Endometrium (tissue), 2 donors: ENCODE results near the gene LGR5.

ENCODE experiments used
- FAIRE-seq: peaks from 2 replicates; lab custom pipeline; 2012; peaks lifted over from hg19 to GRCh38; lab: Jason Lieb, UNC
- donor health status: control.
- donor health status: control.

The LGR5 gene, protein sequence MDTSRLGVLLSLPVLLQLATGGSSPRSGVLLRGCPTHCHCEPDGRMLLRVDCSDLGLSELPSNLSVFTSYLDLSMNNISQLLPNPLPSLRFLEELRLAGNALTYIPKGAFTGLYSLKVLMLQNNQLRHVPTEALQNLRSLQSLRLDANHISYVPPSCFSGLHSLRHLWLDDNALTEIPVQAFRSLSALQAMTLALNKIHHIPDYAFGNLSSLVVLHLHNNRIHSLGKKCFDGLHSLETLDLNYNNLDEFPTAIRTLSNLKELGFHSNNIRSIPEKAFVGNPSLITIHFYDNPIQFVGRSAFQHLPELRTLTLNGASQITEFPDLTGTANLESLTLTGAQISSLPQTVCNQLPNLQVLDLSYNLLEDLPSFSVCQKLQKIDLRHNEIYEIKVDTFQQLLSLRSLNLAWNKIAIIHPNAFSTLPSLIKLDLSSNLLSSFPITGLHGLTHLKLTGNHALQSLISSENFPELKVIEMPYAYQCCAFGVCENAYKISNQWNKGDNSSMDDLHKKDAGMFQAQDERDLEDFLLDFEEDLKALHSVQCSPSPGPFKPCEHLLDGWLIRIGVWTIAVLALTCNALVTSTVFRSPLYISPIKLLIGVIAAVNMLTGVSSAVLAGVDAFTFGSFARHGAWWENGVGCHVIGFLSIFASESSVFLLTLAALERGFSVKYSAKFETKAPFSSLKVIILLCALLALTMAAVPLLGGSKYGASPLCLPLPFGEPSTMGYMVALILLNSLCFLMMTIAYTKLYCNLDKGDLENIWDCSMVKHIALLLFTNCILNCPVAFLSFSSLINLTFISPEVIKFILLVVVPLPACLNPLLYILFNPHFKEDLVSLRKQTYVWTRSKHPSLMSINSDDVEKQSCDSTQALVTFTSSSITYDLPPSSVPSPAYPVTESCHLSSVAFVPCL

DNA sequence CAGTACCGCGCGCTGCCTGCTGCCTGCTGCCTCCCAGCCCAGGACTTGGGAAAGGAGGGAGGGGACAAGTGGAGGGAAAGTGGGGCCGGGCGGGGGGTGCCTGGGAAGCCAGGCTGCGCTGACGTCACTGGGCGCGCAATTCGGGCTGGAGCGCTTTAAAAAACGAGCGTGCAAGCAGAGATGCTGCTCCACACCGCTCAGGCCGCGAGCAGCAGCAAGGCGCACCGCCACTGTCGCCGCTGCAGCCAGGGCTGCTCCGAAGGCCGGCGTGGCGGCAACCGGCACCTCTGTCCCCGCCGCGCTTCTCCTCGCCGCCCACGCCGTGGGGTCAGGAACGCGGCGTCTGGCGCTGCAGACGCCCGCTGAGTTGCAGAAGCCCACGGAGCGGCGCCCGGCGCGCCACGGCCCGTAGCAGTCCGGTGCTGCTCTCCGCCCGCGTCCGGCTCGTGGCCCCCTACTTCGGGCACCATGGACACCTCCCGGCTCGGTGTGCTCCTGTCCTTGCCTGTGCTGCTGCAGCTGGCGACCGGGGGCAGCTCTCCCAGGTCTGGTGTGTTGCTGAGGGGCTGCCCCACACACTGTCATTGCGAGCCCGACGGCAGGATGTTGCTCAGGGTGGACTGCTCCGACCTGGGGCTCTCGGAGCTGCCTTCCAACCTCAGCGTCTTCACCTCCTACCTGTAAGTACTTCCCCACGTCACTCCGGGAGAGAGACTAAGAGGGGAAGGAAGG lies at the start of gene LGR5:
Gene LGR5 (plus strand): TSS at position 186 of the 732 bp plus-strand sequence. CDS start 283 bp downstream, at position 469.
- no peak for FAIRE-seq

GRCh38 chr12:71392521-71393145 lies 47.0 kb upstream of the LGR5 start:
- FAIRE-seq: no peak

DNA sequence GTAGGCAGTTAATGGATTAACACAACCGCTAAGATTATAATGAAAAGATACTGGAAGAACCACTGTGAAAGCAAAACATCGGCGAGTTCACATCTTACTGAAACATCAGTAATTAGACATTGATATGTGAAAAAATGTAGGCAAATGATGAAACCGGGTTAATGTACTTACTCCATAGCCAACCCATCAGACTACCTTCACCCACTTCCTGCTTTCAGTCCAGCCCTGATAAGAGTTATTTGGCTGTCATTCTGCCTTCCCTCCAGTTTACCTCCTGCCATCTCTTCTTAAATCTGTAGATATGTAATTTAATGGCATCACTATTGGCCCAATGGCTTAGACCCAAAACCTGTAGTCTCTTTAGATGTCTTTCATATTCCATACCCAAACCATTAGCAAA lies 46.0 kb upstream of the LGR5 start:
- FAIRE-seq: no peak

- no peak for FAIRE-seq
These were observed 42.1 kb upstream of the LGR5 start for GRCh38 chr12:71397433-71397954.

DNA sequence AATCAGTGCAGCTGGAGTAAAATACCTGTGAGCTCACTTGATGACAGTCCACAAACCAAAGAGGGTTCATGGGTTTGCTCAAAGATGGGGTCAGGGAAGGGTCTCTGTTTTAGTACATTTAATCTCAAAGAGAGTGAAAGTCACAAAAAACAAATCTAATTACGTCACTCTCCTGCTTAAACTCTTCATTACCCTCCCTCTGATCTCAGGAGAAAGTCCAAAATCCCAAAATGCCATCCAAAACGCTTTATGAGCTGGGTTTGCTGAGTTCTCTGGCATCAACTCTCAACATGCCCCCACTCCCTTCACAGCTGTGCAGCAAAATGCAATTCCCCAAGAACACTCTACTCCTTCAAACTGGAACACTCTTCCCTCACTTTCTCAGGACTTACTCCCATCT lies 40.4 kb upstream of the LGR5 start:
- FAIRE-seq: no peak

- FAIRE-seq: no peak
These were observed 39.1 kb upstream of the LGR5 start for GRCh38 chr12:71400481-71400880.

GRCh38 chr12:71405884-71406283 lies 33.7 kb upstream of the LGR5 start:
- FAIRE-seq: no peak

DNA sequence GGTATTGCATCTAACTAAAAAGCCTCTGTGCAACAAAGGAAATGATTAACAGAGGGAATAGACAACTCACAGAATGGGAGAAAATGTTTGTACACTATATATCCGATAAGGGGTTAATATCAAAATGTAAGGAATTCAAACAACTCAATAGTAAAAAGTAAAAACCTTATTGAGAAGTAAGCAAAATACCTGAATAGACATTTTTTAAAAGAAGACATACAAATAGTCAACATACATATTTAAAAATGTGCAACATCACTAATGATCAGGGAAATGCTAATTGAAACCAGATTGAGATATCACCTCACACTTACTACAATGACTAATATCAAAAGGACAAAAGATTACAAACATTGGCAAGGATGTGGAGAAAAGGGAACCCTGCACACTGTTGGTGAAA lies 31.9 kb upstream of the LGR5 start:
- no peak for FAIRE-seq

- FAIRE-seq: no peak
These were observed 28.8 kb upstream of the LGR5 start for GRCh38 chr12:71410844-71411243.

DNA sequence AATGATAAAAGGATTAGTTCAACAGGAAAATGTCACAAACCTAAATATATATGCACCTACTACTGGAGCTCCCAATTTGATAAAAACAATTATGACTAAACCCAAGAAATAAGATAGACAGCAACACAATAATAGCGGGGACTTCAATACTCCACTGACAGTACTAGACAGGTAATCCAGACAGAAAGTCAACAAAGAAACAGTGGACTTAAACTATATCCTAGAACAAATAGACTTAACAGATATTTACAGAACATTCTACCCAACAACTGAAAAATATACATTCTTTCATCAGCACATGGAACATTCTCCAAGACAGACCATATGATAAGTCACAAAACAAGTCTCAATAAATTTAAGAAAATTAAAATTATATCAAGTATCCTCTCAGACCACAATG lies 28.0 kb upstream of the LGR5 start:
- no peak for FAIRE-seq

DNA sequence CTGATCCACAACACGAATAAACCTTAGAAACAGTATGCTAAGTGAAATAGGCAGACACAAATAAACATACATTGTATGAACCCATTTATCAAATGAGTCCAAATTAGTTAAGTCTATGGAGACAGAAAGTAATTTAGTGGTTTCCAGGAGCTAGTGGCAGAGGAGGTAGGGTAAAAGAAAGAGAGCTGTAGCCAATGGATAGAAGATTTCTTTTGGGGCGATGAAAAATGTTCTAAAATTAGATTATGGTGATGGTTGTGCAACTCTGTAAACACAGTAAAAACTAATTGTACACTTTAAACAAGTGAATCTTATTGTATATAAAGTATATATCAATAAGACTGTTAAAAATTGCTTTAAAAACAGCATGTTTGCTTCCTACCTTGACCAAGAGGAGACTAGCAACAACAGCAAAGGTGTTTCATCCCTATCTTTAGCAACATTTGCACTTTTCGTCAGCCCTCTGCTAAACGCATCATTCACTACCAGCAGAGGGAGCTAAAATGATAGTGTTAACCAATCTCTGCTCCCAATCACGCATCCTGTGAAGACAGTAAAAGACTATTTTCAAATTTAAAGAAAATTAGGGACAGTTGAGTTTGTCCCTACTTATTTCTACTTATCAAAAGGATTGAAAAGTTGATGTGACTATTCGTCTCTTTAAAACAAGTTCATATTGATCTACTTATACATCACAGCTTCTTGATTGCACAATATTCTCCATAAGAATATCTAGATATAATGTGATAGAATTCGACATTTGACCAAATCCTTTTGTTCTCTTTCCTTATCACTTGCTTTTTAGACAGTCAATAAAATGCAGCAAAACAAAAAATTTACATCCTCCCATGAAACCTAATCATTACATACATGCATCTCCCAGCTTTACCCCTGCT lies 24.0 kb upstream of the LGR5 start:
- FAIRE-seq: peak; percentile 18

DNA sequence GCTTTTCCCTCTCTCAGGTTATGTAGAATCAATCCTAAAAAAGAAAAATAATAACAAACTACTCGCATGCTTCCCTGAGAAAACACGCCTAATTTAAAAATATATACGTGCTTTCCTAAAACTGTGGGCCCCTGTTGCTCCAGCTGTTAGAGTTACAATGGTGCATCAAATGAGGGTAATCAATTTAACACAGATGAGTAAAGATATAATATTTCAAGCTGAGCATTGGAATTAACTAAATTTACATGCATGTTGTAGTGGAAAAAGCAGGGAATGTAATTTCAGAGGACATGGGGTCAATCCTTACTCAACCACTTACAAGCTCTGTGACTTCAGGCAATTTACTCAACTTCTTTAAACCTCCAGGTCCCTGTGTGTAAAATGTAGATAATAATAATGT lies 22.4 kb upstream of the LGR5 start:
- no peak for FAIRE-seq

DNA sequence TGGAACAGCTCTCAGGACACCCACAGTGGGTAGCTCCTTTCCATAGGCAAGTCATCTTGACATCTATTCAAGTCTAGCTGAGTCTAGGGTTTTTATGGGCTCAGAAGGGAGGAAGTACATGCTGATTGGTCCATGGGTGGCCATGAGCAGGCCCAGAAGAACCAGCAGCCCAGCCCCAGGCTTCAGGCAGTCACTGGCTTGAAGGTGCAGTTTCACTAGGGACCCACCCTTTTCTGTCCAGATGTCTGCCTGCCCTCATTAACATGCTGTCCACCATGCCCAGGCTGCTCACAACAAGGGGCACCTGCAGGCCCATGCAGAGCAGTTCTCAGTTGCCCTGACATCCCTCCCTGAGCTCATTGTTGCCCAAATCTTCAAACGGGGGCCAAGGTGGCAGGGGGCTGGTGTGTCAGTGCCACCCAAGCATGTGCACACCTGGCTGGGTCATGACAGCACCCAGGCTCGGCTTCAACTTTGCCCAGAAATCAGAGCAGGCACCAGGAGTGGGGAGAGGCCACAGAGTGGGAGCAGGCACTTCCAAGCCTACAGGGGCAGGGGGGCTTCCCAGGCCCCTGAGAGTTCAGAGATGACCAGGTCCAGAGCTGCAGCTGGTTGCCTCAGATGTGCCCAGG lies 18.7 kb upstream of the LGR5 start:
- no peak for FAIRE-seq

GRCh38 chr12:71425568-71426299 lies 13.9 kb upstream of the LGR5 start:
- no peak for FAIRE-seq

DNA sequence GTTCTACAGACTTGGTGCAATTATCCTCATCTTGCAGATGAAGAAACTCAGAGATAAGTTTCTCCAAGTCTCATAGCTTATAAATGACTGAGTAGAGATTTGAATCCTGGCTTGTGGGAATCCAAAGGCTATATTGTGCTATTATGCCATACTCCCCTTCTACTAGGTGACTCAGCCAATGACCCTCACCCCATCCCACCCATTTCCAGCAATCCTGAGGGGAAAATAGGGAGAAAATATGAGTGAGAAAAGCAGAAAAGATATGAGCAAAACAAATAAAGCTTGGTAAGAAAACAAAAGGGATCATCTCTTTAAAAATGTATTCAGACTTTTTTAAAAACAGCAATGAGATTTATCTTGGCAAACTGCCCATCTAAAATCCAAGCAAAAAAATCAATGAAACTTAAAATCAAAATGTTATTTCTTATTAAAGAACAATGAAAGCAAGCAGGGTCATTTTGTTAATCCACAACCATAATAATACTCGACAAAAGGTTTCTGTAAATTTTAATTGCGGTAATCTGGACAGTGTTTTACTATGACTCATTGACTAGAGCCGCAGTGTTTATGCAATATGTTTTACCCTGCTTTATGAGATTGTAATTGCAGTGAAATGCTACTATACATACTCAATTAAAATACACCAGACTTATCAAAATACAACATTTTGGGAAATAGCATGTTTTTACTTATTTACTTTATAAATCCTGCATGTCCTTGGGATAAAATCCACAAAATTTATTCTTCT lies 13.1 kb upstream of the LGR5 start:
- peak; percentile 90 for FAIRE-seq

GRCh38 chr12:71430756-71431155 lies 8.8 kb upstream of the LGR5 start:
- no peak for FAIRE-seq

GRCh38 chr12:71431991-71432390 lies 7.6 kb upstream of the LGR5 start:
- FAIRE-seq: no peak

- no peak for FAIRE-seq
These were observed 6.7 kb upstream of the LGR5 start for GRCh38 chr12:71432936-71433335.

DNA sequence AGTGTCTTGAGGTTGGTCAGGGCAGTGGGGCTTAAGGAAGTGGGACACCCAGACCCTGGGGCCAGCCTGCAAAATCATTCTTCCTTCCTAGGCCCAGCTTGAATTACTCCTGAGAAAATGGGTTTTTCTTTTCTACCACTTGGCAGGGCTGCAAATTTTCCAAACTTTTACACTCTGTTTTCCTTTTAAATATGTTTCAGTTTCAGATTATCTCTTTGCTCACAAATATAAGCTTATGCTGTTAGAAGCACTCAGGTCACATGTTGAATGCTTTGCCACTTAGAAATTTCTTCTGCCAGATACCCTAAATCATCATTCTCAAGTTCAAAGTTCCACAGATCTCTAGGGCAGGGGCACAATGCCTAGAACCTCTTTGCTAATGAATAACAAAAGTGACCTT lies 2.9 kb upstream of the LGR5 start:
- FAIRE-seq: no peak
